Muscle of back (tissue), 11 donors: ENCODE measurements around the gene PTPRN2. TPM values are rescaled to one million over a fixed set of nuclear protein-coding genes. Genes with fewer than 3 reads are reported as not detected.

Experiments
- DNase-seq, 3 donors: peaks; one replicate each; pipeline versions ENCODE4 v3.0.0 to v3.0.0-alpha.2; 2013
- polyA plus RNA-seq, 10 donors: library from polyadenylated mRNA; unstranded; fragments of 120-200 nt; gene quantifications; one replicate each; pipeline ENCODE4 v1.2.1, GENCODE V29; 2013; ENCODE audit not compliant: insufficient read length in 10 of 10

Gene PTPRN2
- polyA plus RNA-seq, 10 donors, result 1.8 to 3.1 (median 2.1) TPM

DNA sequence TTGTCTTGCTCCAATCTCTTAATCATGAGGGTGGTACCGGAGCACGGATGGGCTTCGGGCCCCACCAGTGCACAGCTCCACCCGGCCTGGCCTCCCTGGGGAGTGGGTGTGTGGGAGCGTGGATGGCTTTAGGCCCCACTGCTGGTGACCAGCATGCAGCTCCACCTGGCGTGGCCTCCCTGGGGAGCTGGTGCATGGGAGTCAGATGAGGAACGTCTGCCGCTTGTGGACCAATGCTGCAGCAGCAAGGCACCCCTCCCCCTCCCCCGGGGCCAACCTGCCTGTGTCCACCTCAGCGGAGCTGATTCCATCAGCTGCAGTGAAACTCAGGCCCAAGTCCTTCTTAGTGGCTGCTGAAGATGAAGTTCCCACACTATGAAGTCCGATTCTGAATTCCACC lies 511.4 kb downstream of the PTPRN2 start:
- no peak for DNase-seq

DNA sequence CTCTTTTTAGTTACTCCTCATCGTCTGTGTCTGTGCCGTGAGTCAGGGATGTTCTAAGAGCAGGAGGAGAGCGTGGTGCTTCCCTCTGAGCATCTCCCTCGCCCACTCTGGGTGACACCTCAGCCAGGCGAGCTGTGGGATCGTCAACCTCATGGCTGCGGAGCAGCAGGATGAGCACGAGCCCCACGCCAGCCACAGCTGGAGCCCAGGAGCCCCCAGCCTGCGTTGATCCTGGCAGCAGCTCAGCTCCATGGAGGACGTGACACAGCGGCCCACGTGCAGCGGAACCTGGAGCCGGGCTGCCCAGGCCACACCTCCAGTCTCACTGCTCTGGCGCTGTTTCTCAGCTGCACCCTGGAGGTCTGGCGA lies 512.0 kb downstream of the PTPRN2 start:
- DNase-seq, result no peak

DNA sequence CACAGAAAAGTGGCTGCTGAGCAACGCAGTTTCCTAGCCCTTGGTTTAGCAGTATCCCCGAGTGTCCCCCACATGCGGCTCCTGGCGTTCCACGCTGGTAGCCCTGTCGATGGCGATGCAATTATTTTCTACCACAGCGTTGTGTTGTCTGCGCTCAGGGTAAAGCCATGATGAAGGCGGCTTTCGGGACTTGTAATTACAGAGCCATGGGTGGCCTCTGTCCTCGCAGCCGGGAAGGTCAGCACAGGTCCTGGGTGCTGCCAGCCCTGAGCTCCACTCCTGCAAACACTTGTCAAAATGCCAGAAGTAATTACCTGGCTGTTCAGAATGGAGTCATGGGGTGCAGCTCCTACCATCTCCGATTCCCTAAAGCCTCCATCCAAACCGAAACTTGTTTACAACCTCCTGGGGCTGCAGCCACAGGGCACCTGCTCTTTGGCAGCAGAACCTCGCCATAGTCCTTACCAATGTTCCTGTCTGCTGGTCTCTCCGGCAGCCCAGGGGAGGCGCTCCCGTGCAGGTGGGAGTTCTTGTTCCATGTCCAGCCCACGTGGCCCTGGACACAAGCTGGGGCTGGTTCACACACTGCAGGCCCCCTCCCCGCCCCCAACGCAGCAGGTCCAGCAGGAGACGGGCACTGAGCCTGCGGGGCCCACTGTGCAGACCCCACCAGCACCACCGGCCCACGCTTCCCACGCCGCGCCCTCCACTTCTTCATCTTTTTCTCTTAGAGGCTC lies 512.6 kb downstream of the PTPRN2 start:
- no peak for DNase-seq

DNA sequence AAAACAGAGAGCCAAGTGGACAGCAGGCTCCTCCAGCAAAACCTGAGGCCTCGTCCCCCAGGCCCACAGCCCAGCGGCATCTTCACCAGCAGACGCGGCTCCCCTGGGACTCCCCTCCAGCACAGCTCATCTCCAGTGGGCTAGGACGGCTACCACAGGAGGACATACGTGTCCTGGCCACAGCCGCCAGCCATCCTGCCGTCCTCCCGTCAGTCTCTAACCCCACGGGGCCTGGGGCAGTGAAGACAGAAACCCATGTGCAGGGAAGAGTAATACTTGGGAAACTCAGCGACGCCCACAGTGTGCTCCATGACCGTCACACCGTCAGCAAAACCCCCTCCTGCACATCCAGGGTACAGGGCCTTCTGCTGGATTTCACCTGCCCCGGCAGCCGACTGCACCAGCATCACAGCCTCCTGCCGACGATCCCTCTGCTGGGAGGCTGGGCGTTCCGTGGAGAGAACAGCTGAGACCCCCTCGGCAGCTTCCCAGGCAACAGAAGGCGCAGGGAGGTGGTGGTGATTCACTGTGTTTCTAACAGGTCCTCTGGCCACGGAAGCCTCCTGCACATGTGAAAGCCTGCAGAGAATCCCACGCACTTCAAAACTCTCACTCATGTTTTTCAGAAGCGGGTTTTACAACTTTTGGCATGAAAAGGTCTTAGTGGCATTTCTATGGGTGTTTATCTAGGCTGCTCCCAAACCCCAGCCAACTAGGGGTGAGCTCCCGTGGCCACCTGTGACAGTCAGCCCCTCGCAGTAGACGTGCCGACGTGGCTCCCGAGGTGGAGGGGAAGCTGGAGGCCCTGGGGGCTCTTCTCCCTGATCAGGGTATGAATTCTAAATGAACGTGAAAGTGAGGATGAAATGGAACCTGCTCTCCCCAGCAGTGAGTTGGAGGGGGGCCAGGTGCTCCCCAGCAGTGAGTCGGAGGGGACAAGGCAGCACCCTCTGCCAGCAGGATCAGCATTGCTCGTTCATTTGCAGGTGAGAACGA lies 513.5 kb downstream of the PTPRN2 start:
- no peak for DNase-seq

DNA sequence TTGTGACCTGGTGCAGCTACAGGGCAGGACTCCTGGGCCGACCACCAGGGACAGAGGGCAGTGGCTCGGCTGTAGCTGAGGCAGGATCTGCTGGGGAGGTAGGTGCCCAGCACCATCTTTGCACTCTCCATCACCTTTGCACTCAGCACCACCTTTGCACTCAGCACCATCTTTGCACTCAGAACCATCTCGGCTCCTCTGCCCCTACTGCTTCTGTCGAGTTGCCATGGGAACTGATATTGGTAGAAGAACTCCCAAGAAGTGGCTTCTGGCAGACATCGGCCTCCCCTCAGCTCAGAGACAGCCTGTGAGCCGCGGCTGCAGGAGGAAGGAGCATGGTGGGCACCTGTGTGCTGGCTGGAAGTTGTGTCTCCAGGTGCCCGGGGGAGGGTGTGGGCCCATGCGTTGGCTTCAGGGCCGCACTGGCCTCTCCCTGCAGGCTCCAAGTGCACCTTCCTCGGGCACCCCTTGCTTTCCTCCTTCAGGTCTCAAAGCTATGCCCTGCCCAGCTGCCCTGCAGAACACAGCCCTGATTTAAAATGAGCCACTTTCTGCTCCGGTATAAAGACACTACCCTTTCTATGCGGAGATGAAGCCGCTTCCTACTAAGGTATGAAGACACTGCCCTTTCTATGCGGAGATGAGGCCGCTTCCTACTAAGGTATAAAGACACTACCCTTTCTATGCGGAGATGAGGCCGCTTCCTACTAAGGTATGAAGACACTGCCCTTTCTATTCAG lies 514.5 kb downstream of the PTPRN2 start:
- DNase-seq, result no peak

DNA sequence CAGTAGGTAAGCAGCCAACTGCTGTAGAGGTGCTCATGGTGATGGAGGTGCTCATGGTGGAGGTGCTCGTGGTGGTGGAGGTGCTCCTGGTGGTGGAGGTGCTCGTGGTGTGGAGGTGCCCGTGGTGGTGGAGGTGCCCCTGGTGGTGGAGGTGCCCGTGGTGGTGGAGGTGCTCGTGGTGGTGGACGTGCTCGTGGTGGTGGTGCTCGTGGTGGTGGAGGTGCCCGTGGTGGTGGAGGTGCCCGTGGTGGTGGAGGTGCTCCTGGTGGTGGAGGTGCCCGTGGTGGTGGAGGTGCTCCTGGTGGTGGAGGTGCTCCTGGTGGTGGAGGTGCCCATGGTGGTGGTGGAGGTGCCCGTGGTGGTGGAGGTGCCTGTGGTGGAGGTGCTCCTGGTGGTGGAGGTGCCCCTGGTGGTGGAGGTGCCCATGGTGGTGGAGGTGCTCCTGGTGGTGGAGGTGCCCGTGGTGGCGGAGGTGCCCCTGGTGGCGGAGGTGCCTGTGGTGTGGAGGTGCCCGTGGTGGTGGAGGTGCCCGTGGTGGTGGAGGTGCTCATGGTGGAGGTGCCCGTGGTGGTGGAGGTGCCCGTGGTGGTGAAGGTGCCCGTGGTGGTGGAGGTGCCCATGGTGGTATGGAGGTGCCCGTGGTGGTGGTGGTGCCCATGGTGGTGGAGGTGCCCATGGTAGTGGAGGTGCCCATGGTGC lies 517.3 kb downstream of the PTPRN2 start:
- DNase-seq, result no peak

DNA sequence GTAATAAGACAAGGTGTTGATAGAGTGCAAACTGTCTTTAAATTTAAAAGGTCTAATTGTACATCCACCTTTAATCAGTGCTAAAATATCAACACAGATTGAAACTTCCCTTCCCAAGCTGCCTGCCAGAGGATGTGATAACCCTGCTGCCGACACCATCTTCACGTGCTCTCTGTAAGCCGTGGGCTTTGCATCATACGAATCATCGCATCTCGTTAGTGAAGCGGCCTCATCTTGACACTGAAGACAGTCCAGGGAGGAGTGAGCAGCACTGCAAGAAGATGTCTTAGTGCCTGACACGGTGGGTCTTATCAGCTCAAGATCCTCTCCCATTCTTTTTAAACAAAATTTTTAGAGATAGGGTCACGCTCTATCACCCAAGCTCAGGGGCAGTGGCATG lies 518.8 kb downstream of the PTPRN2 start:
- no peak for DNase-seq

DNA sequence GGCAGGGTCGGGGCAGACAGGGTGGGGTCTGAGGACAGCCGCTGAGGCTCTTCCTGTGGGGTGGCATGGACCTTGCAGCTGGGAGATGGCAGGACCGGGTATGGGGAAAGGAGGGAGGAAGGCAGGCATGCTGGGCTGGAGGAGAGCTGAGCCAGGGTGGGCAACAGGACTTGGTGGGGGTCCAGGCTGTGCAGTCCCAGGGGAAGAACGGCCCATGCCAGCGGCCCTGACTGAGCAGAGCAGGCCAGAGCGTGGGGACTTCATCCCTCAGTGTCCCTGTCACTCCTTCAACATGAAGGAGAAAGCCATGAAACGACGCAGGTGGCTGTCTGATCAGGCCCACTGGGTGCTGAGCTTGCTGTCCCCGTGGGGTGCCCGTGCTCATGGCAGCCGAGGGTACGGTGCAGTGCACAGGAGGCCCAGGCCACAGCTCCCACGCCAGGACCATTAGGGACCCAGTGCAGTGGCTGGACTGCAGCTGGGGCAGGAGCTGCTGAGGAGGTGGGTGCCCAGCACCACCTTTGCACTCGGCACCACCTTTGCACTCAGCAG lies 519.6 kb downstream of the PTPRN2 start:
- DNase-seq, result no peak

DNA sequence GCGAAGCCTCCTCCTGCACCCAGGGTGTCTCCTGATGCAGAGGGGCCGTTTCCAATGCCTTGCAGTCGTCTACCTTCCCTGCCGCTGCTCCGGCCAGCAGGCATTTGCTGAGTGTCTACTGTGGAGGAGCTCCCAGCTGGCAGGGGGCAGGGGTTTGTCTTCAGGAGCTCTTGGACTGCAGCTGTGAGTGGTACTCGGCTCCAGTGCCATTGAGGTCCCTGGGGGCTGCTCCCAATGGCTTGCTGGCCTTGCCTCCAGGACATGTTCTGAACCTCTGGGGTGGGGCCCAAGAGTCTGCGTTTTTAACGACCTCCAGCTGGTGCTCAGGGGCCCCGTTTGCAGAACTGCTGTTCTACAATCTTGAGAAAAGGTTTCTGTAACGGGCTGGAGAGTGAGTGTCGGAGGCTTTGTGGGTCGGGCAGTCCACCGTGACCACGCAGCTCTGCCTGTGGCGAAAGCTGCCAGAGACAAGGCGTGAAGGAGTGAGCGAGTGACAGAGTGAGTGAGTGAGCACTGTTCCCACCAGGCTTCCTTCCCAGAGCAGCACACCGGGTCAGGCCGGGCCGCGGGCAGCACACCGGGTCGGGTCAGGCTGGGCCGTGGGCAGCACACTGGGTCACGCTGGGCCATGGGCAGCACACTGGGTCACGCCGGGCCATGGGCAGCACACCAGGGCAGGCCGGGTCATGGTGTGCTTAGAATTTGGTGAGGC lies 520.2 kb downstream of the PTPRN2 start:
- no peak for DNase-seq

DNA sequence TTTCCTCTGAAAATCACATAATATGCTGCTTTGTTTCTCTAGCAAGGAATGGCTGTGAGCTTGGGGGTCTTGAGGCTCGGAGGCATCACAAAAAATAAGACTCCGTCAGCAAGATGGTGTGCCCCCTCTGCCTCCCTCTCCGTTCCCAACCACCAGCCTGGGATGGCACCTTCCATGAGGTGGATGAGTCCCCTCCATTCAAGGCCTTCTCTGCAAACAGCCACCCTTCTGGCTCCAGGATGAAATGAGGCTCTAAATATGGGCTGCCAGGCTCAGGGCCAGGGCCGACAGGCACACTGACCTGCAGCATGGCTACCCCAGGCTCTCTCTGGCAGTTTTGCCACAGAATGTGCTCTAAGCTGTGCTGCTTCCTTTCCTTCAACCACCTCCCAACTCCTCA lies 521.5 kb downstream of the PTPRN2 start:
- DNase-seq, result no peak

DNA sequence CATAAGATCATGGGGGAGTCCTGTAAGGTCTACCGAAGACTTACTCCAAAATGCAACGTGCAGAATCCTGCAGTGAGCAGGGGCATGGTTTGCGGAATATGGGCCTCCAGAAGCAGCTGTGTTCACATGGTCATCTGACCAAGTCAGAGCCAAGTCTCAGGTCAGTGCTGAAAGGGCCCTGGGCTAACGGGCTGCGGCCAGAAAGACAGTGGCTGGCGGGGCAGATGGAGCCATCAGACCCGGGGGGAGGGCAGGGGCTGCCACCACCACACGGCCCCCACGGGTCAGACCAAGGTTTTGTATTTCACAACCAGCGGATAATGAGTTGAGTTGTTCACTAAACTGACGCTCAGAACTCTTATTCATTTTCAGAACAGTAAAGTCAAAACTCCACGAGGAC lies 522.3 kb downstream of the PTPRN2 start:
- no peak for DNase-seq

DNA sequence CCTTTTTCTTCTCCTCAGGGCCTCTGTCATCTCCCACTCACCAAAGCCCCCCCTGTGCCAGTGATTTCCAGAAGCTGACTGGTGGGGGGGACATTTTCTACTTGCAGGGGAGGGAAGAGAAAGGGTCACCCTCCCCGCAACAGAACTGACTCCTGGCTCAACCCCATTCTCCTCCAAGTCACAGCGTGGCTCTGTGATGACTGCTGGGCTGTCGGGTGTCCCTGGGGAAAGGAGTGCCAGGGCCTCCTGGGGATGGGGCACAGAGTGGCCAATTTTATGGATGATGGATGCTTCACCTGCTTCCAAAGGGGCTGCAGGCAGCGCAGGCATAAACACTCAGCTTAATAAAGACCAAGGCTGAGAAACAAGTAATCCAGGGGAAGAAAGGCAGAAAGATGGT lies 523.0 kb downstream of the PTPRN2 start:
- DNase-seq, result no peak

DNA sequence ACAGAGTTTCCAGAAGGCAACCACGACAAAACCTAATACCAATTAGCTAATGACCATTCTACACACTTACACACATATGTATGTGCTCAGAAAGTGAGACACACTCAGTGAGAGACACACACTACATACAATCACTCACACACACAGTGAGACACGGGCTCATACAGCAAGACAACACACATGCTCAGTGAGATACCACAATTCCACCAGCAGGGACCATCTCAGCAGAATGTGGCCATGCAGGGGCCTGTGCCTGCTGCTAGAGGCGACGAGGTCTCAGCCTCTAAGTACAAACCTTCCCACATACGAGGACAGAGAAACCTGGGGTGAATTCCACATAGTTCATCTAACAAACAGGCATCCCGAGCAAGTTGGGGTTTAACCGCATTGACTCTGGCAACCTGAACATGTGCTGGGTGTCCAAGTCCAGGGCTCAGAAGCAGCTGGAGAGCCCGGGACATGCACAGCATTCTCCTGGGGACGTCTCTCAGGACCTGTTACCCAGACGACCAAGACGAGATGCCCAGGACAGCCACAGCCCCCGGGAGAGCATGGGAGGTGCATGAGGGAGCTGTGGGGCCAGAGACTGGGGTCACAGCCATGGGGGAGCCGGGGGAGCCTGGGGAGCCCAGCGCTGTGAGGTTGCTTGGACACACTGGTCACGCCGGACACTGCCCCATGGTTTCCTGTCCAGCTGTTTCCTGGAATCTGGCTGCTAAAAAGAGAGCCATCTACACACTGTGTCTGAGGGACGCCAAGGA lies 523.6 kb downstream of the PTPRN2 start:
- DNase-seq, result no peak

DNA sequence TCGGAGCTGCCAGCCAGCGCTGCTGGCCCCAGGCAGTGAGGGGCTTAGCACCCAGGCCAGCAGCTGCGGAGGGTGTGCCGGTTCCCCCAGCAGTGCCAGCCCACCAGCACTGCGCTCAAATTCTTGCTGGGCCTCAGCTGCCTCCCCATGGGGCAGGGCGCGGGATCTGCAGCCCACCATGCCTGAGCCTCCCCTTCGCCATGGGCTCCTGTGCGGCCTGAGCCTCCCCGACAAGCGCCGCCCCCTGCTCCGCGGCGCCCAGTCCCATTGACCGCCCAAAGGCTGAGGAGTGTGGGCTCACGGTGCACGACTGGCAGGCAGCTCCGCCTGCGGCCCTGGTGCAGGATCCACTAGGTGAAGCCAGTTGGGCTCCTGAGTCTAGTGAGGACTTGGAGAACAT lies 525.0 kb downstream of the PTPRN2 start:
- DNase-seq, result no peak

DNA sequence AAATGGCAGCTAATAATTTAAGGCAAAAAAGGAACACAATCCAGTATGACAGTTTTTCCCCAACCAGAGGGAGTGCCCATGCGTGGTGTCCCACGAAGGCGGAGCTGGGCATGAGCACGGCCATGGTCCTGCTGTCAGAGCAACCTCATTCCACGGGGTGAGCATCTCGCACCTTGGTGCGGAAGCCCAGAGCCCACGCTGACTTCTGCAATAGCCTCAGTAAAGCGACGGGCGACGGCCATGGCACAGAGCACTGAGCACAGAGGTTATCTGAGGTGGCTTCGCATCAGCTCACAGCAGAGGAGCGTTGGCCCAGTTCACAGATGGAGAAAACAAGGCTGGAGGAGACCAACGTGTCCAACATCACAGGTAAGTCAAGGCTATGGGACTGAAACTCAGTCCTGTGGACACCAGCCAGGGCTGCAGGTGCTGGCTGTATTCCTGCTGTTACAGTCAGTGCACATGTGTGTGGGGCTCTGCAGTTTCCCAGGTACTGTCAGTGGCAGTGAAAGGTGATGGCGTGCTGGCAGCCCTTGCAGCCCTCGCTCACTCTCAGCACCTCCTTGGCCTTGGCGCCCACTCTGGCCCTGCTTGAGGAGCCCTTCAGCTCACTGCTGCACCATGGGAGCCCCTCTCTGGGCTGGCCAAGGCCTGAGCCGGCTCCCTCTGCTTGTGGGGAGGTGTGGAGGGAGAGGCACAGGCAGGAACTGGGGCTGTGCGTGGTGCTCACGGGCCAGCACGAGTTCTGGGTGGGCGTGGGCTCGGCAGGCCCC lies 525.6 kb downstream of the PTPRN2 start:
- no peak for DNase-seq

DNA sequence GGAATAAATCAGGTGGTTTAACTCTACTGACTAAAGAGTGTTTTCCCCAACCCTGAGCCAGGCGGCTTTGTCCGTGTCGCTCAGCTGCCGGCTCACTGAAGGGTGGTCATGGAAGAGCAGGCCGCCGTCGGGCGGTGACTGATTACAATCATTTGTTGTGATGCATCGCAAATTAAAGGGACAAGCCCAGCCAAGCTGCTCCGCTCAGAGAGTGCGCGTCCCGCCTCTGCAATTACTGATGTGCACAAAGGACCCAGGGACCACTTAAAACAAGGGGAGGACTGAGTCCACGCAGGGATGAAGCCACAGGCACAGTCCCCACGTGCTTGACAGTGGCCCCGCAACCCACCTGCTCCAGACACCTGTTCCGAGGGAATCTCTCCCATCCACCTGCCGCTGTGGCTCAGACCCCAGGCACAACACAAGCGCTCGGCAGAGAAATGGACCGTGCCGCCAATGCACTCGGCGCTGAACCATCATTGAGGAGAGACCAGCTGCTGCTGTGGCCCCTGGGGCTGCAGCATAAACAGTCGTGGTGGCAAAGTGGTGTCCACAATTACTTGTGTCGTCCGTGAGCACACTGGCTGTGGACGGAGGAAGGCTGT lies 526.5 kb downstream of the PTPRN2 start:
- no peak for DNase-seq

DNA sequence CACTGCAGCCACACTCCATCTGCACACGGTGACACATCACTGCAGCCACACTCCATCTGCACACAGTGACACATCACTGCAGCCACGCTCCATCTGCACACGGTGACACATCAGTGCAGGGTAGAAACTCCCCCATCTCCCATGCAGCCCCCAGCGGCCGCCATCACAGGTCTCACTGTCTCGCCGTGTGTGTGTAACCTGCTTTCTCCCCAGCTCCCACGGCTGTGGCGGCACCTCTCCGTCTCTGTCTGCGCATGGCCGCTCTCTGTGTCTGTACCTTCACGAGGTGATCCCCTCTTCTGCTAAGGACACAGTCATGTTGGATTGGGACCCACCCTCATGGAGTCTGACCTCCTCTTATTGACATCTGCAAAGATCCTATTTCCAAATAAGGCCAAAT lies 527.4 kb downstream of the PTPRN2 start:
- no peak for DNase-seq

DNA sequence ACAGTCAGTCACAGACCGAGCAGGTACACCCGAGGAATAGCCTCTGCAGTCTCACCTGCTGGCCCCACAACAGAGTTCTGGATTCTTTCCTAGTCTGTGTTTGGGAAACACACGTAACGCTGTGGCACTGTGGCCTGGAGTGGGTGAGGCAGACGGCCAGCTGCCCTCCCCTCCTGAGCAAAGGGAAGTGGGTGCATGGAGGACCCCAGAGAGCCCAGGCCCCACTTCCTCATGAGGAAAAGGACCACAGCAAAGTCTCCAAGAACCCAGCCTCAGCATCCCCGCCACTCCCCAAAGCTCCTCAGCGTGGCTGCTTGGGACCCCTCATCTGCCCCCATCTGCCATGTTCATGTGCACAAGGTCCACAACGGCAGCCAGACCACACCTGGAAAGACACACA lies 530.2 kb downstream of the PTPRN2 start:
- no peak for DNase-seq

DNA sequence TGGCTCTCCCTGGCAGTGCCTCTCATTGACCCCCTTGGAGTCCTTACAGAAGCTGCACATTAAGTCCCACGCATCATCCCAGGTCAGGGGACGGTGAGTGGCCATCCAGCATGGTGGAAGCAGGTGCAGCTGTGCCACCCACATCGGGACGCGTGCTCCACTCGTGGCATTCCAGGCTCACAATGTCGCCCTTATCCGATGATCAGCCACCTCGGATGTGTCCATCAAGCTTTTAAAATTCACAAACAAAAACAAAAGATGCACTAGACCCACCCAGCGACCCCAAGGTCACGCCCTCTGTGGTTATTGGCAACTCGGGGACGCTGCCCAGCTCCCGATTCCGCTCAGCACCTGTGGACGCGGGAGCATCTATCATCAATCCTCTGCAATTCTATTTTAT lies 530.9 kb downstream of the PTPRN2 start:
- no peak for DNase-seq
